Kidney (tissue), 14 donors: ENCODE measurements around the gene COL6A1. TPM values are rescaled to one million over a fixed set of nuclear protein-coding genes. Genes with fewer than 3 reads are reported as not detected.

Source experiments
- DNase-seq, 5 donors: peaks; one replicate each; pipeline ENCODE4 v3.0.0-alpha.2; 2013 to 2020
- FAIRE-seq: peaks from 2 replicates; lab custom pipeline; 2012; peaks lifted over from hg19 to GRCh38; lab: Jason Lieb, UNC
- H3K27ac ChIP-seq, 2 donors: one replicate each; pipeline ENCODE4 v1.7.0; 2013; ENCODE audit warnings: low read depth in 2 of 2, low read length in 2 of 2, inconsistent platforms in 1 of 2
- H3K27me3 ChIP-seq: one replicate; pipeline ENCODE4 v1.7.1; 2013; ENCODE audit warnings: low read length, inconsistent platforms; ENCODE audit not compliant: control insufficient read depth, insufficient read depth
- H3K36me3 ChIP-seq, 3 donors: one replicate each; pipeline versions ENCODE4 v1.7.0 to v1.7.1; 2013; ENCODE audit warnings: low read length in 3 of 3, control low read depth in 1 of 3, inconsistent platforms in 1 of 3; ENCODE audit not compliant: insufficient read depth in 3 of 3, control insufficient read depth in 2 of 3
- H3K4me1 ChIP-seq, 3 donors: one replicate each; pipeline versions ENCODE4 v1.7.0 to v1.7.1; 2013; ENCODE audit warnings: low read length in 3 of 3, inconsistent platforms in 1 of 3, low read depth in 1 of 3; ENCODE audit not compliant: control insufficient read depth in 2 of 3, insufficient read depth in 2 of 3
- H3K4me3 ChIP-seq, 3 donors: one replicate each; pipeline versions ENCODE4 v1.7.0 to v1.8.1; 2013; ENCODE audit warnings: low read length in 3 of 3, control low read depth in 1 of 3, inconsistent platforms in 1 of 3
- H3K9ac ChIP-seq, 3 donors: one replicate each; pipeline versions ENCODE4 v1.7.0 to v1.7.1; 2013; ENCODE audit warnings: low read length in 3 of 3, control low read depth in 1 of 3, inconsistent platforms in 1 of 3
- H3K9me3 ChIP-seq, 3 donors: one replicate each; pipeline versions ENCODE4 v1.7.0 to v1.7.1; 2013; ENCODE audit warnings: low read length in 3 of 3, control low read depth in 1 of 3, inconsistent platforms in 1 of 3; ENCODE audit not compliant: control insufficient read depth in 2 of 3, insufficient read depth in 1 of 3
- CTCF ChIP-seq: IDR thresholded peaks from 3 replicates; pipeline ENCODE4 v1.5.1; 2012; ENCODE audit warnings: mild to moderate bottlenecking, moderate library complexity, borderline replicate concordance; ENCODE audit not compliant: insufficient read depth; ENCODE audit errors: extremely low read depth
- intact Hi-C: fragments of 100-400 bp; cut with DNase I; formaldehyde crosslinking; loops from one replicate; pipeline ENCODE4 v1.11.1; 2022
- polyA plus RNA-seq: library from polyadenylated mRNA; stranded (reverse); fragments of 350-450 nt; fragmentation: Illumina TruSeq; extraction: RNeasy Lipid Tissue Mini Kit (QIAGEN cat#74804); gene quantifications from one replicate; pipeline ENCODE4 v1.2.3, GENCODE V29; 2014; ENCODE audit warnings: low read depth, low replicate concordance; ENCODE audit not compliant: insufficient read depth
- total RNA-seq: library from RNA; stranded (reverse); fragmentation: NEBNext Ultra II Directional; extraction: Animal tissue kit (Norgen Biotek cat#: 25700); gene quantifications from one replicate; pipeline ENCODE4 v1.2.1, GENCODE V29; 2021
- donor health status: control.
- donor health status: control.
- donor health status: control.
- donor health status: control.
- donor health status: control.
- donor health status: DM: yes; HTN: yes; CAD: no.
- donor health status: Normal renal cell carcinoma (clear cell type).

COL6A1 gene
- total and polyA plus RNA-seq, 2 donors from 2014 or later = 112 to 127 TPM

- Histone ChIP-seq H3K9ac (no peak overlapping the region), H3K4me1 (no peaks in the 10 kb centered on the region), H3K27ac (no peak overlapping the region), H3K27me3 (no peaks in the 10 kb centered on the region), H3K36me3 (no peaks in the 10 kb centered on the region), H3K9me3 (no peaks in the 10 kb centered on the region), H3K4me3 (no peak overlapping the region)
- DNase-seq (no peak), FAIRE-seq (no peak)
- intact Hi-C loops = no loop called here
- TF ChIP-seq CTCF = no peak
Observed at GRCh38 chr21:46038871-46039397, 57.4 kb downstream of the COL6A1 start.

- no peaks in the 10 kb centered on the region for H3K27me3 ChIP-seq
- H3K4me1 ChIP-seq = no peaks in the 10 kb centered on the region
- no peak overlapping the region for H3K27ac ChIP-seq
- H3K4me3 ChIP-seq = no peak overlapping the region
- no peaks in the 10 kb centered on the region for H3K36me3 ChIP-seq
- DNase-seq = no peak
- no peaks in the 10 kb centered on the region for H3K9me3 ChIP-seq
- no peak for FAIRE-seq
- intact Hi-C loops = no loop called here
- H3K9ac ChIP-seq = no peak overlapping the region
- no peak for TF ChIP-seq CTCF
Observed at GRCh38 chr21:46039891-46040660, 58.5 kb downstream of the COL6A1 start.

GRCh38 chr21:46040707-46041106, 59.1 kb downstream of the COL6A1 start:
- Histone ChIP-seq H3K36me3 (no peaks in the 10 kb centered on the region), H3K9me3 (no peaks in the 10 kb centered on the region), H3K9ac (no peak overlapping the region), H3K27me3 (no peaks in the 10 kb centered on the region), H3K4me1 (no peaks in the 10 kb centered on the region), H3K27ac (no peak overlapping the region), H3K4me3 (no peak overlapping the region)
- intact Hi-C loops = no loop called here
- TF ChIP-seq CTCF = no peak
- DNase-seq (no peak), FAIRE-seq (no peak)

- intact Hi-C loops = no loop called here
- no peak for DNase-seq
- no peak overlapping the region for H3K9ac ChIP-seq
- no peak overlapping the region for H3K4me3 ChIP-seq
- no peak for FAIRE-seq
- no peaks in the 10 kb centered on the region for H3K9me3 ChIP-seq
- H3K27me3 ChIP-seq = no peaks in the 10 kb centered on the region
- H3K4me1 ChIP-seq = no peaks in the 10 kb centered on the region
- no peaks in the 10 kb centered on the region for H3K36me3 ChIP-seq
- H3K27ac ChIP-seq = no peak overlapping the region
- no peak for TF ChIP-seq CTCF
Observed at GRCh38 chr21:46041183-46041582, 59.6 kb downstream of the COL6A1 start.
